ENCODE data around the gene DELE1.
"Not testable (repeated sequence)": the region's sequence is repeated elsewhere in the genome, so short reads cannot be mapped to it uniquely, and the experiment has no call there.

Gene DELE1

DNA sequence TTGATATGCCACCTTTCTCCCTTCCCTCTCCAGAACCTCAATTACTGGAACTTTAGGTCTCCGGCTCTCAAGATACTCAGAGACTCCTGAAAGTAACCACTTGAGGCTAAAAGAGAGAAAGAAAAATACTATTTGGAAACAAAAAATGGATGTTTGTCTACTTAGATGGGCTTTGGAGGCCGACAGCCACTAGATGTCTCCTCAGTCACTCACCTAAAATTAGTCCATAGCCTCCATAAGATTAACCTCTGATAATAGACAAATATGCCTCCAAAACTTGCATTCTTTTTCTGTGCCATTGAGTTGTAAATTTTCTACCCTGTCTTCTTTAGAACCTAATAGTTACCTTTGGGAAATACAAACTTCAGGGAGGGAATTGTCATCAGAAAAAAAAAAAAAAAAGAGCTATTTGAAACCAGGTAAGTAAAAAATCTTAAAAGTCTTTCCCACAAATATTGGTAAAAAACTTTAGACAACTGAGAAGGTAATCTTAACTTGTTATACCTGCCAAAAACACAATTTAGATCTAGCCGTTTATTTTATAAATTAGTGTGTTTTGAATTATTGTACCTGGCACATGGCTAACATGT lies 34.3 kb upstream of the DELE1 start:
- no peak for DNase-seq (ENCODE audit: low read depth)

DNA sequence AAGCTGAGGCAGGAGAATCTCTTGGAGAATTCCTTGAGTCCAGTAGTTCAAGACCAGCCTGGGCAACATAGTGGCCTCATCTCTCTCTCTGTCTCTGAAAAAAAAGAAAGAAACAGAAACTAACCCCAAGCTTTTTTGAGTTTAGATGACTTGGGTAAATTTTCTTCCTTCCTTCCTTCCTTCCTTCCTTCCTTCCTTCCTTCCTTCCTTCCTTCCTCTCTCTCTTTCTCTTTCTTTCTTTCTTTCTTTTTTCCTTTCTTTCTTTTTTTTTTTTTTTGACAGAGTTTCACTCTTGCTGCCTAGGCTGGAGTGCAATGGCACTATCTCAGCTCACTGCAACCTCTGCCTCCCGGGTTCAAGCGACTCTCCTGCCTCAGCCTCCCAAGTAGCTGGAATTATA lies 33.2 kb upstream of the DELE1 start:
- DNase-seq (ENCODE audit: low read depth), result not testable (repeated sequence)

GRCh38 chr5:141897425-141897824 lies 26.2 kb upstream of the DELE1 start:
- DNase-seq (ENCODE audit: low read depth), result no peak

DNA sequence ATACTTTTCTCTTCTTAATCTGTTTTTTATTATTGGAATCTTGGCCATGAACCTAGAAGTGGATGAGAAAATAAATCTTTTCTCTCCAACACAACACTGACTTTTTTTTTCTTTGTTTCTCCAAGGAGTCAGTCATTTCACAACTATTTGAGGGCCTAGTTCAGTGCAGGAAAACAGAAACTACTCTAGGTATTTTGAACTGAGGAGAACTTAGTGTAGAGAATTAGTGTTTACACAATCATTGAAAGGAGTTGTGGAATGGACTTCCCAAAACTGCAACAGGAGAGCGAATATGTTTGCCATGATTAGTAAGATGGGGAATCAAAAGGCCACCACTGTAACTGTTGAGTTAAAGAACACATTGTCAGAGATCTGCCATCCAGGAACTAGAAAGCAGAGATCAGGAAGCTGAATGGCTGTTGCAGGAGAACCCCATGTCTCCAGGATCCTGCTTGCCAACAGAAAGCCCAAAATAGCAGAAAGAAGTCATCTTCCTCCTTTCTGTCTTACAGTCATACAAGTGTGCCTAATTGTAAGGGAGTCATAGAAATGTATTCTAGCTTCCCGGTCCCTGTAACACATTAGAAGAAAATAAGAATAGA lies 25.1 kb upstream of the DELE1 start:
- DNase-seq (ENCODE audit: low read depth), result no peak

DNA sequence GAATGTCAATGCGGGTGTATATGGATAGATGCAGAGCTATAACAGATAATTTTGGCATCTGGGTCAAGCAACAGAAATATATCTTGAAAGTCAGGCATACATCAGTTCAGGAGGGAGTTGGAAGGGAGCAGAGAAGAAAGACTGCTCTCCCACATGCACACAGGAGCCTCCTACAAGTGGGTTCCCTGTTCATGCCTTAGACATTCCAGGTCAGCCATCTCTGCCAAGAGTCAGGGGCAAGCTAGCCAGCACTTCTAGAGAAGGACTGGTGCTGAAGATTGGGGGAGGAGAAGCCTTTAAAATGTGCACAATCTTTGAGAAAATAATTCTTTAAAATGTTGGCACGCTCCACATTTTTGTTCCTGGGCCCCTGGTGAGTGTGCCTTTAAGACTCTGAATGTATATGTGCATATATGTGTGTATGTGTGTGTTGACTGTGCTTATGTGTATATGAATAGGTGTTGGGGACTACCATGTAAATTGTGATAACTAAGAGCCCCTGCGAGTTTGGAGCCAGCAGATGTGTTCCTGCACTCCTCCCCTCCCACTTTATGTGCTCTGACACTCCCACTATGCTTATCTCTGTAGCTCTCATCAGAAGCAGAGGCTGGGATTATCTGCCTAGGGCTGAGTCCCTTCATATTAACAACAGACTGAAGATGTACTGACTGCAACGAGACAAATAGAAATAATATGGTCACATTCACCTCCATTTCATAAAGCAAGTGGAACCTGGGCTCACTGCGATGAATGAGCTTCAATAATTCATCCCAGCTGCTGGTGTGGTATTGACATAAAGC lies 21.5 kb upstream of the DELE1 start:
- no peak for DNase-seq (ENCODE audit: low read depth)

DNA sequence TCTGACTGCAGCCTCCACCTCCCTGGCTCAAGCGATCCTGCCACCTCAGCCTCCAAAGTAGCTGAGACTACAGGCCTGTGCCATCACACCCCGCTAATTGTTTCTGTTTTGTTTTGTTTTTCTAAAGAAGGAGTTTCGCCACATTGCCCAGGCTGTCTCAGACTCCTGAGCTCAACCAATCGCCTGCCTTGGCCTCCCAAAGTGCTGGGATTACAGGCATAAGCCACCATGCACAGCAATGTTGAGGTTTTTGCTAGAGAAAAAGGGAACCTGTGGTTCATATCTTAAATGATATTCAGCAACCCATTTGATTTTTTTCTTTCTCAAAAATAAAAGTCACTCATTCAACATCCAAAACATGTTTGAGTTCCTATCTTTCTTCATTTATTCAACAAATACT lies 20.4 kb upstream of the DELE1 start:
- DNase-seq (ENCODE audit: low read depth), result no peak

- DNase-seq (ENCODE audit: low read depth), result no peak
Measured at GRCh38 chr5:141904551-141904950, 19.1 kb upstream of the DELE1 start.

DNA sequence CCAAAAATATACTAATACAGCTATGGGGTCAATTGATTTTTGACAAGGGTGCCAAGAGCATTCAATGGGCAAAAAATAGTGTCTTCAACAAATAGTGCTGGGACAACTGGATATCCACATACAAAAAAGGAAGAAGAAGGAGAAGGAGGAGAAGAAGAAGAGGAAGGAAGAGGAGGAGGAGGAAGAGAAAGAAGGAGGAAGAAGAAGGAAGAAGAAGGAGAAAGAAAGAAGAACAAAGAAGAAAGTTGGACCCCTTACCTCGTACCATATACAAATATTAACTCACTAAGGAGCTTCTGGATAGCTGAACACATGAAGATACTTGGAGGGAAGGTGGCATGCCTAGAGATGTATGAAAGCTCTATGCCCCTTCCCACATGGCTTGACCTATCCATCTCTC lies 17.2 kb upstream of the DELE1 start:
- DNase-seq (ENCODE audit: low read depth), result no peak

GRCh38 chr5:141906972-141907371 lies 16.7 kb upstream of the DELE1 start:
- no peak for DNase-seq (ENCODE audit: low read depth)

DNA sequence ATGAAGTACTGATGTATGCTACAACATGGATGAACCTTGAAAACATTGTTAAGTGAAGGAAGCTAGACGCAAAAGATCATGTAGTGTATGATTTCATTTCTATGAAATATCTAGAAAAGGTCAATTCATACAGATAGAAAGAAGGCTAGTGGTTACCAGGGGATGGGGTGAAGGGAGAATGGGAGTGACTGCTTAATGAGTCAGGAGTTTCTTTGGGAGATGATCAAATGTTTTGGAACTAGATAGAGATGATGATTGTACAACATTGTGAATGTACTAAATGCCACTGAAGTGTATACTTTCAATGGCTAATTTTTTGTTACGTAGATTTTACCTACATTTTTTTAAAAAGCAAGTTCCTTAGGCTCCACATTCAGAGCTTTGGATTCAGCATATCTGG lies 14.9 kb upstream of the DELE1 start:
- no peak for DNase-seq (ENCODE audit: low read depth)

DNA sequence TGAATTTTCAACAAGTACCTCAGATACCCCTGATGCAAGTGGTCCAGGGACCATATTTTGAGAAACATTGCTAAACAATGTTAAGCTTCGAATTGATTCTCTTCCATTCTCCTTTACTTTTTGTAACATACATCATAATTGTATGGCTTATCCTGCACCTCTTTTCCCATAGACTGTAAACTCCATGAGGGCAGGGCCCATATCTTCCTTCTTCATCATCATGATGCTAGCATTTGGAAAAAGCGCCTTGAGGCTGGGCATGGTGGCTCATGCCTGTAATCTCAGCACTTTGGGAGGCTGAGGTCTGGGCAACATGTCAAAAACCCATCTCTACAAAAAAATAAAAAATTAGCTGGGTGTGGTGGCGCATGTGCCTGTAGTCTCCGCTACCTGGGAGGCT lies 14.5 kb upstream of the DELE1 start:
- DNase-seq (ENCODE audit: low read depth), result no peak

DNA sequence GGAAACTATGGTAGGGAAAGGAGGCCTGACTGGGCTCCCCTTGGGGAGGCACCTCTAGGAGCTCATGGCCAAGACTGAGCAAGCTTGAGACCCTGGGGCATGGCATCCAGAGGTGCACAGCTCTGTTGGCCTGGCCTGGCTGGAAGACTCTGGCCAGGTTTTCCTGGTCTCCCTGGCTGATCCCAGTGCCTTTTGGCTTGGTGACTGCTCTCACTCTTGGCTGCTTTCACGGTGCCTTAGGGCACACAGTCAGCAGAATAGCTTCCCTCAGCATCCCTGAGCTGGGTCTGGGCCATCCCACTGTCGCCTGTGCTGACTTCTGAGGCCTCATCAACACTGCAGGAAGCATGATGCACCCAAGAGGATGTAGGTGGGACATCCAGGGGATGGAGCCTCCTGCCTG lies 13.4 kb upstream of the DELE1 start:
- DNase-seq (ENCODE audit: low read depth), result no peak

GRCh38 chr5:141913560-141914198 lies 10.0 kb upstream of the DELE1 start:
- DNase-seq (ENCODE audit: low read depth), result no peak

- DNase-seq (ENCODE audit: low read depth), result no peak
Measured at GRCh38 chr5:141914199-141914743, 9.4 kb upstream of the DELE1 start.

GRCh38 chr5:141914797-141915196 lies 8.9 kb upstream of the DELE1 start:
- DNase-seq (ENCODE audit: low read depth), result no peak

DNA sequence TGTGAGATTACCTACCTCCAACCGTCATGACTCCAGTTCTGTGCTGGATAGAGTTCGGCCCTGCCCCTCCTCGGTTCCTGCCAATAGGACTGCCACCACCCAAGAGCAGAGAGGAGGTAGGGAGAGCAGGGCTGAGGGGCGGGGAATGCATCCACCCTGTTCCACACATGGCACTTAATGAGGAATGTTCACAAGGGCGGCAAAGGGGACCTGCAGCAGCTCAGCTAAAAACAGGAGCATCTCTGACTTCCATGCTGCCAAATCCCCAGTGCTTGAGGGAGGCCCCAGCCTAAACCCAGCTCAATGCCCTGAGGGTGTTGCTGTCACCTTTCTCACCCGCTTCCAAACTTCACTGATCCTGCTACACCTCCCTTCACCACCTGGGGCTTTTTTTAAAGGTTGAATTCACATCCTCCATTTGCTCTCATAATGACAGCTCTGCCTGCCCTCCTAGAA lies 7.8 kb upstream of the DELE1 start:
- DNase-seq (ENCODE audit: low read depth), result no peak

- DNase-seq (ENCODE audit: low read depth), result no peak
Measured at GRCh38 chr5:141916522-141916921, 7.1 kb upstream of the DELE1 start.

- no peak for DNase-seq (ENCODE audit: low read depth)
Measured at GRCh38 chr5:141917760-141918159, 5.9 kb upstream of the DELE1 start.

GRCh38 chr5:141919218-141920119 lies 4.2 kb upstream of the DELE1 start:
- DNase-seq (ENCODE audit: low read depth), result no peak

DNA sequence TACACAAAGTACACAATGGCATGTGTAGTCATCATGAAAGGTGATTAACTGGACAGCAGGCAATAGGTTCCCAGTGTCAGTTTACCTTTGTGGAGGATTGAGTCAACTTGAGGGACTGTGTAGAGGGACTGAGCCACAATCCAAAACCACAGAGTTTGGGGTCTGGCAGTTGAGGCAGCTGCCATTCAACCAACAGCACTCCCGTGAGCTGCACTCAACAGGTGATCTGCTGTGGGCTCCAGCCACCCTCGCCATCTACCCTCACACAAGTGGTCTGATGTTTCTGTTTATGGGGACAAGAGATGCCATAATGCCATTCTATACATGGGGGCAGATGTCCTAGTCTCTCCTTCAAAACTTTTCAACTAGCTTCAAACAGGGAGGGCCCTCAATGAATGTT lies 2.9 kb upstream of the DELE1 start:
- DNase-seq (ENCODE audit: low read depth), result no peak

- not testable (repeated sequence) for DNase-seq (ENCODE audit: low read depth)
Measured at GRCh38 chr5:141922827-141923447, 734 bp upstream of the DELE1 start.

All from stimulated activated CD8-positive, alpha-beta memory T cell treated with anti-CD3 and anti-CD28 coated beads, Interleukin-7, amount 100 ng/mL, for 24 hours (primary cell).